ENCODE results near the gene IQUB.
"Not testable (repeated sequence)": the region's sequence is repeated elsewhere in the genome, so short reads cannot be mapped to it uniquely, and the experiment has no call there.

The IQUB gene

GRCh38 chr7:123492485-123492884 lies 41.9 kb downstream of the IQUB start:
- peak; percentile 12 for DNase-seq (ENCODE audit: low spot score)

GRCh38 chr7:123485721-123486120 lies 48.7 kb downstream of the IQUB start:
- DNase-seq (ENCODE audit: low spot score) = no peak

GRCh38 chr7:123485187-123485586 lies 49.2 kb downstream of the IQUB start:
- no peak for DNase-seq (ENCODE audit: low spot score)

GRCh38 chr7:123484199-123484598 lies 50.2 kb downstream of the IQUB start:
- no peak for DNase-seq (ENCODE audit: low spot score)

- no peak for DNase-seq (ENCODE audit: low spot score)
Observed at GRCh38 chr7:123480107-123480506, 54.3 kb downstream of the IQUB start.

GRCh38 chr7:123478056-123478455 lies 56.3 kb downstream of the IQUB start:
- DNase-seq (ENCODE audit: low spot score) = not testable (repeated sequence)

- DNase-seq (ENCODE audit: low spot score) = no peak
Observed at GRCh38 chr7:123472750-123473445, 61.5 kb downstream of the IQUB start.

- no peak for DNase-seq (ENCODE audit: low spot score)
Observed at GRCh38 chr7:123472327-123472726, 62.1 kb downstream of the IQUB start.

GRCh38 chr7:123468303-123468702 lies 66.1 kb downstream of the IQUB start:
- DNase-seq (ENCODE audit: low spot score) = no peak

GRCh38 chr7:123463890-123464289 lies 70.5 kb downstream of the IQUB start:
- DNase-seq (ENCODE audit: low spot score) = no peak

- DNase-seq (ENCODE audit: low spot score) = peak; percentile 97
Observed at GRCh38 chr7:123460616-123461015, 73.8 kb downstream of the IQUB start.

GRCh38 chr7:123455965-123456470 lies 78.4 kb downstream of the IQUB start:
- DNase-seq (ENCODE audit: low spot score) = no peak

GRCh38 chr7:123440101-123440548 lies 94.3 kb downstream of the IQUB start:
- no peak for DNase-seq (ENCODE audit: low spot score)

GRCh38 chr7:123439191-123439590 lies 95.2 kb downstream of the IQUB start:
- peak; percentile 67 for DNase-seq (ENCODE audit: low spot score)

GRCh38 chr7:123437447-123437995 lies 96.9 kb downstream of the IQUB start:
- DNase-seq (ENCODE audit: low spot score) = peak; percentile 71

GRCh38 chr7:123435080-123435700 lies 99.2 kb downstream of the IQUB start:
- no peak for DNase-seq (ENCODE audit: low spot score)

- no peak for DNase-seq (ENCODE audit: low spot score)
Observed at GRCh38 chr7:123433665-123434064, 100.7 kb downstream of the IQUB start.

- peak; percentile 53 for DNase-seq (ENCODE audit: low spot score)
Observed at GRCh38 chr7:123432601-123433000, 101.8 kb downstream of the IQUB start.

GRCh38 chr7:123431075-123431614 lies 103.2 kb downstream of the IQUB start:
- DNase-seq (ENCODE audit: low spot score) = no peak

- DNase-seq (ENCODE audit: low spot score) = no peak
Observed at GRCh38 chr7:123425246-123425645, 109.1 kb downstream of the IQUB start.

GRCh38 chr7:123424463-123424862 lies 109.9 kb downstream of the IQUB start:
- no peak for DNase-seq (ENCODE audit: low spot score)

- no peak for DNase-seq (ENCODE audit: low spot score)
Observed at GRCh38 chr7:123423622-123424021, 110.8 kb downstream of the IQUB start.

- DNase-seq (ENCODE audit: low spot score) = no peak
Observed at GRCh38 chr7:123417580-123417979, 116.8 kb downstream of the IQUB start.
